H1 (cell line): ENCODE results near the gene ARHGAP24. TPM values are rescaled to one million over a fixed set of nuclear protein-coding genes. Genes with fewer than 3 reads are reported as not detected.

Experiments used
- CBX5 ChIP-seq: fragments of 300-800, 300-1000 bp; sonication (generic); IDR thresholded peaks from 2 replicates; pipeline ENCODE4 v1.7.1; 2016; ENCODE audit warnings: antibody characterized with exemption, low read length, low read depth
- CREB1 ChIP-seq: IDR thresholded peaks from 2 replicates; pipeline ENCODE4 v1.6.1; 2012; ENCODE audit warnings: inconsistent platforms
- FOSL1 ChIP-seq: IDR thresholded peaks from 2 replicates; pipeline ENCODE4 v1.6.1; 2011; ENCODE audit warnings: mild to moderate bottlenecking, low read depth, low read length, moderate library complexity; ENCODE audit not compliant: insufficient read depth
- KDM1A ChIP-seq: fragments of 200-600, 300-600 bp; sonication (generic); IDR thresholded peaks from 2 replicates; pipeline ENCODE4 v1.7.1; 2016; ENCODE audit warnings: mild to moderate bottlenecking, low read length, borderline replicate concordance
- PHF8 ChIP-seq: fragments of 200-600 bp; sonication (generic); conservative IDR thresholded peaks from 2 replicates; pipeline ENCODE4 v1.7.1; 2012; ENCODE audit warnings: low read depth, mild to moderate bottlenecking, inconsistent platforms, low read length, moderate library complexity
- SIN3A ChIP-seq, 2 experiments: IDR thresholded peaks in 1 of 2; conservative IDR thresholded peaks in 1 of 2; 2 replicates each; pipeline ENCODE4 v1.6.1; 2011 to 2012; ENCODE audit warnings: low read length in 2 of 2, improper control_type of control experiment in 1 of 2, low read depth in 1 of 2, mild to moderate bottlenecking in 1 of 2
- TAF1 ChIP-seq: IDR thresholded peaks from 2 replicates; pipeline ENCODE4 v1.6.1; 2011; ENCODE audit warnings: mild to moderate bottlenecking, low read depth, low read length
- ZNF274 ChIP-seq: IDR thresholded peaks from 2 replicates; pipeline ENCODE4 v1.7.0; 2012; ENCODE audit warnings: low read length, borderline replicate concordance; ENCODE audit errors: extremely low read depth
- polyA plus RNA-seq, 7 experiments: library from polyadenylated mRNA; depleted of rRNA in 3 of 7; stranded (reverse) in 5 of 7; unstranded in 2 of 7; fragments of >200 nt in 5 of 7; fragments of 200-250 nt in 2 of 7; gene quantifications; 1 replicate in 5 of 7; 2 replicates in 1 of 7; 4 replicates in 1 of 7; pipeline versions ENCODE4 v1.2.1 to v1.2.3, GENCODE V29; 2011 to 2013; ENCODE audit warnings: missing spikeins in 2 of 7, mixed read lengths in 2 of 7
- total RNA-seq: library from RNA; stranded (reverse); fragmentation: NEBNext Ultra II Directional; extraction: Animal tissue kit (Norgen Biotek cat#: 25700); gene quantifications from 2 replicates; pipeline ENCODE4 v1.2.1, GENCODE V29; 2021

Gene ARHGAP24
- total and polyA plus RNA-seq, 2 of the 8 experiments (the other 6 are each of a cell fraction or from before 2014, with no cell fraction given) = 0.08 to 0.50 TPM

DNA sequence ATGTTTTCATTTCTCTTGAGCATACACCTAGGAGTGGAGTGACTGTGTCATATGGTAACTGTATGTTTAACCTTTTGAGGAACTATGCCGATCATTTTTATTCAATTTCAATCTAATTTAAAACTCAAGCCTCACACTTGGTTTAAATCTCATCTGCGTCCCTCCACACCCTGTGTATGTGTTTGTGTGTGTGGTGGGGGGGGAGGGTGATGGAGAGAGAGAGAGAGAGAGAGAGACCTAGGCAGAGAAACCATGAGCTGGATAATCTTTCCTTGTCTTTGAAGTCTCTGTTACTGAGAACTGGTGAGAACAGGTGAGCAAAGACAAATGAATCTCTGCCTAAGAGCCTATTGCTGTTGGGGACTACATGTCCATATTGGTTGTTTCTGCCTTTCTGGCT lies 105.0 kb downstream of the ARHGAP24 start (continued):
- no peak for TF ChIP-seq SIN3A (conservative IDR thresholded peaks at IDR 0.05 in 1 of 2, IDR thresholded peaks at IDR 0.05 in 1 of 2; ENCODE audit: low read depth in 1 of 2, low read length in 2 of 2)
- TF ChIP-seq CREB1 = no peak
- no peak for TF ChIP-seq KDM1A
- TF ChIP-seq ZNF274 = no peak
- TF ChIP-seq FOSL1 = no peak
- no peak for TF ChIP-seq PHF8
- TF ChIP-seq CBX5 = no peak
- no peak for TF ChIP-seq TAF1
